AG10803 (cell line): ENCODE data around the gene ABCB7.
"Not testable (repeated sequence)": the region's sequence is repeated elsewhere in the genome, so short reads cannot be mapped to it uniquely, and the experiment has no call there.

Experiments
- DNase-seq: peaks from one replicate; pipeline ENCODE4 v3.0.0; 2010; ENCODE audit warnings: low read depth
- H3K4me3 ChIP-seq: 2 replicates; pipeline ENCODE4 v1.5.1; 2011; ENCODE audit warnings: mild to moderate bottlenecking, low read length, control low read depth
- TF ChIP-seq, protein P1 (sequence below): conservative IDR thresholded peaks from 2 replicates; pipeline ENCODE4 v1.5.1; 2011; ENCODE audit warnings: mild to moderate bottlenecking, low read length, control low read depth, inconsistent platforms

ABCB7 gene

GRCh38 chrX:75154871-75155270, 1.2 kb downstream of the ABCB7 start:
- no peak for DNase-seq
- no peak overlapping the region for H3K4me3 ChIP-seq
- TF ChIP-seq, protein P1, sequence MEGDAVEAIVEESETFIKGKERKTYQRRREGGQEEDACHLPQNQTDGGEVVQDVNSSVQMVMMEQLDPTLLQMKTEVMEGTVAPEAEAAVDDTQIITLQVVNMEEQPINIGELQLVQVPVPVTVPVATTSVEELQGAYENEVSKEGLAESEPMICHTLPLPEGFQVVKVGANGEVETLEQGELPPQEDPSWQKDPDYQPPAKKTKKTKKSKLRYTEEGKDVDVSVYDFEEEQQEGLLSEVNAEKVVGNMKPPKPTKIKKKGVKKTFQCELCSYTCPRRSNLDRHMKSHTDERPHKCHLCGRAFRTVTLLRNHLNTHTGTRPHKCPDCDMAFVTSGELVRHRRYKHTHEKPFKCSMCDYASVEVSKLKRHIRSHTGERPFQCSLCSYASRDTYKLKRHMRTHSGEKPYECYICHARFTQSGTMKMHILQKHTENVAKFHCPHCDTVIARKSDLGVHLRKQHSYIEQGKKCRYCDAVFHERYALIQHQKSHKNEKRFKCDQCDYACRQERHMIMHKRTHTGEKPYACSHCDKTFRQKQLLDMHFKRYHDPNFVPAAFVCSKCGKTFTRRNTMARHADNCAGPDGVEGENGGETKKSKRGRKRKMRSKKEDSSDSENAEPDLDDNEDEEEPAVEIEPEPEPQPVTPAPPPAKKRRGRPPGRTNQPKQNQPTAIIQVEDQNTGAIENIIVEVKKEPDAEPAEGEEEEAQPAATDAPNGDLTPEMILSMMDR = no peak

GRCh38 chrX:75151827-75152592, 4.1 kb downstream of the ABCB7 start:
- DNase-seq = peak; percentile 12
- TF ChIP-seq, protein P1 = no peak
- no peak overlapping the region for H3K4me3 ChIP-seq

DNA sequence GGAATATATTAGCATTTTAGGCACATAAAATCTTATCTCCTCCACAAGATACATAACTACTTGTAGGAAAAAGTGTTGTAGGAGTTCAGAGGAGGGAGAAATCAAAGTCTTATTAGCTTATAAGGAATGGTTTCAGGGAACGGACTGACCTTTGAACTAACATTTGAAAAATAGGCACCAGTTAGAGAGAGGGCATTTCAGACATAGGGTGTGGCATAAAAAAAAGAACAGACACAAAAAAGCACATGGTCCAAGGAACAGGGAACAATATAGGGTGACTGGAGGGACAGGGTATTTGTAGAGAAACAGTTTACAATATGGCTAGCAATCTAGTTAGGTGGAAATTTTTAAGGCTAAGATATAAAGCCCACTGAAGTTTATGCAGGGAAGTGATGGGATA, 6.4 kb downstream of the ABCB7 start:
- TF ChIP-seq, protein P1 = no peak
- no peak for DNase-seq
- no peak overlapping the region for H3K4me3 ChIP-seq

DNA sequence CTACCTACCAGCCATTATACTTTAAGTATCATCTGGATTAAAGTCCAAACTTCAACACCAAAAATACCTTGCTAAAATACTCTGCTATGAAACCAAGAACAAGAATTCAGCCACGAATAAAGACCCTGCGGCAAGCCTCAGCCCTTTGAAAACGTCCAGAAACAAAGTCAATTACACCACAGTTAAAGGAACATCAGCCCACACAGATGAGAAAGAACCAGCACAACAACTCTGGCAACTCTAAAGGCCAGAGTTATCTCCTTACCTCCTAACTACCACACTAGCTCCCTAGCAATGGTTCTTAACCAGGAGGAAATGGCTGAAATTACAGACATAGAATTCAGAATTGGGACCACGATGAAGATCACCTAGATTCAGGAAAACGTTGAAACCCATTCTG, 23.4 kb downstream of the ABCB7 start:
- no peak overlapping the region for H3K4me3 ChIP-seq
- DNase-seq = no peak
- TF ChIP-seq, protein P1 = no peak

- TF ChIP-seq, protein P1 = no peak
- H3K4me3 ChIP-seq = no peak overlapping the region
- no peak for DNase-seq
Measured at GRCh38 chrX:75131973-75132627, 24.0 kb downstream of the ABCB7 start.

DNA sequence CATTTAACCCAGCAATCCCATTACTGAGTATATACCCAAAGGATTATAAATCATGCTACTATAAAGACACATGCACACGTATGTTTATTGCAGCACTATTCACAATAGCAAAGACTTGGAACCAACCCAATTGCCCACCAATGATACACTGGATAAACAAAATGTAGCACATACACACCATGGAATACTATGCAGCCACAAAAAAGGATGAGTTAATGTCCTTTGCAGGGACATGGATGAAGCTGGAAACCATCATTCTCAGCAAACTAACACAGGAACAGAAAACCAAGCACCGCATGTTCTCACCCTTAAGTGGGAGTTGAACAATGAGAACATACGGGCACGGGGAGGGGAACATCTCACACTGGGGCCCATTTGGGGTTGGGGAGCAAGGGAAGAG, 27.0 kb downstream of the ABCB7 start:
- DNase-seq, H3K4me3 ChIP-seq: not testable (repeated sequence)

DNA sequence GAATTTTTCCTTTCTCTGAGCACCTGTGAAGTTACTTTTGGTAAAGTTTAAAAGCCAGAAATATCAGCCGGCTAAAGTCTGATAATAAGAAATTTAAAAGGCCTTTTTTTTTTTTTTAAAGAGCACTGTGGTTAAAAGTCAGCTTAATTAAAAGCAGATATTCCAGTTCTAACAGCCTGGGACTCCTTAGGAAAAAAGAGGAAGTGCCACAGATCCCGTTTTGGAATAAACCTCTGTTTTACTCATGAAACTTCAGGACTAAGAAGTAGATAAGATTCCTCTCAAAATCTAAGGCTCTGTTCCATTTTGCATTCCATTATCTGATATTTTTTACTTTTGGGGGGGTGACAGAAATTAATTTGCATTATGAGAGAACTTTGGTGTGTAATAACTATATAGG, 37.8 kb downstream of the ABCB7 start:
- H3K4me3 ChIP-seq = no peak overlapping the region
- TF ChIP-seq, protein P1 = no peak
- peak; percentile 10 for DNase-seq
